GM21367 (cell line): ENCODE data around the gene GUCY1A2.

Experiments
- ATAC-seq: cut with Tn5 transposase; IDR thresholded peaks from one replicate; pipeline ENCODE4 v1.9.1; 2021; ENCODE audit not compliant: unreplicated experiment

GUCY1A2 gene

GRCh38 chr11:106999196-106999595, 19.1 kb downstream of the GUCY1A2 start:
- no peak for ATAC-seq

- ATAC-seq, result no peak
Measured at GRCh38 chr11:106998916-106999188, 19.4 kb downstream of the GUCY1A2 start.

GRCh38 chr11:106998116-106998915, 20.0 kb downstream of the GUCY1A2 start:
- ATAC-seq, result no peak

GRCh38 chr11:106997227-106997626, 21.0 kb downstream of the GUCY1A2 start:
- ATAC-seq, result no peak

GRCh38 chr11:106996691-106997090, 21.6 kb downstream of the GUCY1A2 start:
- no peak for ATAC-seq

GRCh38 chr11:106990331-106990730, 27.9 kb downstream of the GUCY1A2 start:
- no peak for ATAC-seq

- no peak for ATAC-seq
Measured at GRCh38 chr11:106989078-106989455, 29.2 kb downstream of the GUCY1A2 start.

GRCh38 chr11:106988151-106989077, 29.9 kb downstream of the GUCY1A2 start:
- no peak for ATAC-seq

GRCh38 chr11:106986673-106987072, 31.6 kb downstream of the GUCY1A2 start:
- ATAC-seq, result no peak

- ATAC-seq, result no peak
Measured at GRCh38 chr11:106986261-106986660, 32.0 kb downstream of the GUCY1A2 start.

GRCh38 chr11:106983991-106984390, 34.3 kb downstream of the GUCY1A2 start:
- no peak for ATAC-seq

- ATAC-seq, result no peak
Measured at GRCh38 chr11:106983261-106983660, 35.0 kb downstream of the GUCY1A2 start.

- ATAC-seq, result no peak
Measured at GRCh38 chr11:106974831-106975230, 43.4 kb downstream of the GUCY1A2 start.

GRCh38 chr11:106971864-106972263, 46.4 kb downstream of the GUCY1A2 start:
- ATAC-seq, result no peak

GRCh38 chr11:106969644-106970355, 48.5 kb downstream of the GUCY1A2 start:
- no peak for ATAC-seq

GRCh38 chr11:106962995-106963394, 55.3 kb downstream of the GUCY1A2 start:
- no peak for ATAC-seq

- no peak for ATAC-seq
Measured at GRCh38 chr11:106961518-106961917, 56.8 kb downstream of the GUCY1A2 start.

- ATAC-seq, result no peak
Measured at GRCh38 chr11:106961048-106961447, 57.2 kb downstream of the GUCY1A2 start.

- ATAC-seq, result no peak
Measured at GRCh38 chr11:106959800-106960199, 58.5 kb downstream of the GUCY1A2 start.

- ATAC-seq, result no peak
Measured at GRCh38 chr11:106959386-106959785, 58.9 kb downstream of the GUCY1A2 start.

- no peak for ATAC-seq
Measured at GRCh38 chr11:106958517-106959248, 59.6 kb downstream of the GUCY1A2 start.
